GM19035 (cell line): ENCODE results near the gene ZDHHC12.

ENCODE experiments used
- ATAC-seq: cut with Tn5 transposase; IDR thresholded peaks from one replicate; pipeline ENCODE4 v1.9.1; 2021; ENCODE audit not compliant: unreplicated experiment

ZDHHC12 gene

DNA sequence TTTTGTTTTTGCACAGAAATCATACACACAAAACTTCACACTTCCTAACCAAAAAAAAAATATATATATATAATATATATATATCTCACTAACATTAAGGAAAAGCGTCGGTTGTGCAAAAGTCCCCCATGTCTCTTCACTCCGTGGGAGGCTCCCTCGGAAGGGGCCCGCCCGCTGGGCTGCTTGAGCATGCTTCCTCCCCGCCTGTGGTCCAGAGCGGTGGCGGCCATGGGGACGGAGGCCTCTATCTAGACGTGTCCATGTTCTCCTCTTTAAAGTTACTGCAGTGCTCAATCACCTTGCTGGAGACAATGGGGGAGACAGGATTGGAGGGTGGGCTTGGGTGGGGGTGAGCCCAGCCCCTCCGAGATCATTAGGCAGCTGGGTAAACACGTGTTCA is 7.2 kb upstream of the ZDHHC12 start:
- no peak for ATAC-seq

DNA sequence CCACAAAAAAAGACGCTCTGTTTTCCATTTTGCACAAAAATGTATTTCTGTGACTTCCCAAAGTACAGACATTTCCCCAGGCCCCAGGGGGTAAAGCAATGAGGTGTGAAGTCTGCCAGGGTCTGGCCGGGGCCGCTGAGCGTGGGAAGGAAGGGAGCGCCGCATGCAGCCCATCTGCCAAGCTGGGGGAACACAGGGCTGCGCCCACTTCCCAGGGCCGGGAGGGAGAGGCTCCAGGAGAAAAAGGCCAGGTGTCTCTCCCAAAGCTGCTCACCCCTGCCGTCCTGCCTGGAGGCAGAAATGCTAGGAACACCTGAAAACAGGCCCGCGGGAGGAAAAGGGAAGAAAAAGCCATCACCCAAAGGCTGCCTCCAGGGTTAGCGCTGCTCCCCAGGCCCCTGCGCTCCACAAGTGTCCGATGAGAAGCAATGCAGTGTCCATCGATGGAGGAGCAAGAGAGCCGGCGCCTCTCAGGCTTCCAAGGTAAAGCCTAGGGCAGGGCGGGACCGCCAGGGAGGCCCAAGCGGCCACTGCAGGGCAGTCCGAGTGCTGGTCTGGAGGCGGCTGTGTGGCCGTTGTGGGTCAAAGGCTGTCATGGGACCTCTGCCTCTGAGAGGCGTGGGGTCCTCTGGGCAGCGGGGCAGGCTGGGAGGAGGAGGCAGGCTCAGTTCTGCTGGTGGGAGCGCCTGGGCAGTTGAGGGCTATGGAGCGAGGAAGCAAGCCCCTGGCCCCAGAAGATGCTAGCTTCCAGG is 6.0 kb upstream of the ZDHHC12 start:
- ATAC-seq, result no peak

DNA sequence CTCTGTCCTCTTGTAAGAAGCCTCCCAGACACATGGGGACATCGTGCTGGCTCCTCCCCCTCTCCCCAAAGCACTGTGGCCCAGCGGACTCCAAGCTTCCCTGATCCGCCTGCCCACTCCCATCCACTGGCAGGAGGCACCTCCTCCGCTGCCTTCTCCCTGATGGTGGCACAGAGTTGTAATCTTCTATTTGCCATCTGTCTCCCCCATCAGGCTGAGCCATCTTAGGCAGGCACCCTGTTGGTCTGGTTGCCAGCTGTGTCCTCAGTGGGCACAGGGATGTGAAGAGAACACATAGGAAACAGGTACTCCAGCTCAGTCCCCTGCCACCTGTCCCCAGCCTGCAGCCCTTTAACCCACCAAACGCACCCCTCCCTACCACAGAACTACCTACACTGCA is 5.4 kb upstream of the ZDHHC12 start:
- ATAC-seq, result no peak

GRCh38 chr9:128728298-128728697 is 4.4 kb upstream of the ZDHHC12 start:
- ATAC-seq, result no peak

GRCh38 chr9:128727640-128728248 is 3.8 kb upstream of the ZDHHC12 start:
- ATAC-seq, result no peak

DNA sequence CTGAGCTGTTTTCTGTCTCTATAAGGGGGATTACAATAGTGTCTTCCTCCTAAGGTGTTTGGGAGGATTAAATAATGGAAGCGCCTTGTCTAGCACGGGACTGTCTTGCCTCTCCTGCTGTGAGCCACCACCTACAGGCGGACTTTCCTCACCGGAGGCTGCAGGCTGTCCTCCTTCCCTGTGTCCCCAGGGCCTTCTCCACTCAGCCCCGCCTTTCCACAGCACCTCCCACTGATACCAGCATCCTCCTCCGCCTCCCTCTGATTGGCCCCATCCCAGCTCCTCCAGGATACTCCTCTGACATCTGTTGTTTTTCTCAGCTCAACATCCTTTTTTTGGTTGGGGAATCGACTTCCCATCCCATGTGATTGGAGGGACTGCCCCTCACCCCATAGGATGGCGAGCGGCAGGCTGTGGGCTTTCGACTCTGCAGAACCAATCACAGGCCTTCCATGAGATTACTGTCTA is 851 bp upstream of the ZDHHC12 start:
- ATAC-seq, result peak; percentile 4

- ATAC-seq, result no peak
Observed at GRCh38 chr9:128723352-128723865, 518 bp downstream of the ZDHHC12 start.

GRCh38 chr9:128722380-128723351 is 1.3 kb downstream of the ZDHHC12 start:
- ATAC-seq, result no peak

DNA sequence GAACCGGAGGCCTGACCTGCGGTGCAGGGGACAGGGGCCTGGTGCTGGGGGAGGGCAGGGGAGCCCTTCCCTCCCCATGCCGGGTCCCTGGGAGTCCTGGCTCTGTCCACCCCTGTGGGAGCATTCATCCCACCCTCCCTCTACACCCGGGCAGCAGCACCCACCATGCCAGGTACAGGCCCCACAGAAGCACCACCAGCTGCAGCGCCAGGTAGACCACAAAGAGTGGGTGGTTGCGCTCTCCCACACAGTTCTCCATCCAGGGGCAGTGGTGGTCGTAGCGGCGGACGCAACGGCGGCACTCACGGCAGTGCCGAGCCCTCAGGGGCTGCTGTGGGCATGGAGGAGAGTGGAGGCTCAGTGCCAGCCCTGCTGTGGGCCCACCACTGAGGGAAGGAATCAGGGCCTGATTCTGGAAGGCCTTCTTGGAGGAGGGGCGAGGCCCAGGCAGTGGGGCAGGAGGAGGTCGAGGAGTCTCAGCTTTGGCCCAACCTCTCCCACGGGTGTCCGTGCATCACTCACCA is 2.4 kb downstream of the ZDHHC12 start:
- ATAC-seq, result no peak

DNA sequence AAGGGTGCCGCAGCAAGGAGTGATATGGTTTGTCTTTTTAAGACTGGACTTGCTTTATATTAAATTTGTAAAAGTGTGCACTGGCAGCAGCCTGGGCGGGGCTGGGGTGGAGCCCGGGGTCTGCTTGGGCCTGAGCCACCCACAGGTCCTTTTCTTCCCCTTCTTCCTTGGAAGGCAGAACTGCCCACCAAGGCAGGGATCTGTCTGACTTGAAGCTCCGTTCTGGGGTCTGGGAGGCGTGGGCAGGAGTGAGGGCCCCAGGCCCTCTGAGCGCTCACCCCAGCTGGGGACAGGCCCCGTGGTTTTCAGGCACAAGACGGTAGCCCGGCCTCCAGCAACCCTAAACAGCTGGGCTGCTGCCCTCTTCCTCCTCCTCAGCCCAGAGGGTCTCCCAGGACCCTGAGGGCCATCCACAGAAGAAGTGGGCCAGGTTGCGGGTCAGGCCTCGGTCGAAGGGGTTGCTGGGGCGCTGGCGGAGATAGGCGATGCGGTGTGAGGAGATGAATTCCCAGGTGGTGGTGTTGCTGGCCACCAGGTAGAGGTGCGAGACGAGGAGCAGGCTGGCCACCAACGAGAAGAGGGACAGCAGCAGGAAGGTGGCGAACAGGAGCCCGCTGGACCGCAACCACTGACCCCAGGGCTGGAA is 3.0 kb downstream of the ZDHHC12 start:
- ATAC-seq, result no peak

GRCh38 chr9:128719919-128720605 is 3.9 kb downstream of the ZDHHC12 start:
- no peak for ATAC-seq

GRCh38 chr9:128718475-128718874 is 5.5 kb downstream of the ZDHHC12 start:
- no peak for ATAC-seq

DNA sequence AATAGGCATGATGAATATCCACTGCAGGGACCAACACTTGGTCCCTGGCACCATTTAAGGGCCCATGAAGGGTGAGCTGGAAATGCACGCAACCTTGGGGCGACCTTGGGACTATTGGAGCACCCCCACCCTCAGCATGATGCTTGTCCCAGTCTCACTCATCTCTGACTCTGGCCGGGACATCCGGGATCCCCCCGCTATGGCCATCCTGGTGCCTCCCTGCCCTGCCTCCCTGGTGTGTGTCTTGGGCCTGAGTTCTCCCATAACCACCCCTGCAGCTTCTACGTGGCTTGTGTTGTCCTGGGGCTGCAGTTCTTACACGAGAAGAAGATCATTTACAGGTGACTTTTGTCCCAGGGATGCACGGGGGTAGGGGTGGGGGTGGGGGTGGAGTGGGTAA is 5.9 kb downstream of the ZDHHC12 start:
- no peak for ATAC-seq

DNA sequence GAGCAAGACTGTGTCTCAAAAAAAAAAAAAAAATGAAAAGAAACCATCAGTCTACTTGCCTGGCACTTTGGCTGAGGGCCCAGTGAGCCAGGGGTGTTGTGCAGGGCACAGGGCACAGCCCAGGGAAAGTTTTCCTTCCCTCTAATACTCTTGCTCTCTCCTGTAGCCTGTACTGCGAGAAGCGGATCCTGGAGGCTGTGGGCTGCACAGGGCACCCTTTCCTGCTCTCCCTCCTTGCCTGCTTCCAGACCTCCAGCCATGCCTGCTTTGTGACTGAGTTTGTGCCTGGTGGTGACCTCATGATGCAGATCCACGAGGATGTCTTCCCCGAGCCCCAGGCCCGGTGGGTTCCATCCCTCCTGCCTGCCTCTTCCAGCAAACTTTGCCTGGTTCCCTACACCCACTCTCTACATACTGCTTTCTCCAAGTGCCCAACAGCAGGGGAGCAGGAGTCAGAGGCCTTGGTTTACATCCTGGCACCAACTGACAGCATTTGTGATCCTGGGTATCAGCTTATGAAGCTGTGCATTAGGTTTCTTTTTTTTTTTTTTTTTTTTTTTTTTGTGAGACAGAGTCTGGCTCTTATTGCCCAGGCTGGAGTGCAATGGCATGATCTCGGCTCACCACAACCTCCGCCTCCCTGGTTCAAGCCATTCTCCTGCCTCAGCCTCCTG is 7.2 kb downstream of the ZDHHC12 start:
- no peak for ATAC-seq

DNA sequence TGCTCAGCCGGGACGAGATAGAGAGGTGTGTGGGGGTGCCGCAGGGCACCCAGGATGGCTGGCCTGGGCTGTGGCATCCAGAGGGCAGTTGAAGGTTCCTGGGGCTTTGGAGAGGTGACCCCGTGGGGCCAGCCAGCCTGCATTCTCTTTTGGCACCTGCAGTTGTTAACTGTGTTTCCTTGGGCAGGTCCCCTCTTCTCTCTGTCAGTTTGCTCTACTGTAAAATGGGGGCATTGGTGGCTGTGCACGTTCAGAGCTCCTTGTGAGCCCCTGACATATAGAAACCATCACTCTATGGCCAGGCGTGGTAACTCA is 8.5 kb downstream of the ZDHHC12 start:
- no peak for ATAC-seq

DNA sequence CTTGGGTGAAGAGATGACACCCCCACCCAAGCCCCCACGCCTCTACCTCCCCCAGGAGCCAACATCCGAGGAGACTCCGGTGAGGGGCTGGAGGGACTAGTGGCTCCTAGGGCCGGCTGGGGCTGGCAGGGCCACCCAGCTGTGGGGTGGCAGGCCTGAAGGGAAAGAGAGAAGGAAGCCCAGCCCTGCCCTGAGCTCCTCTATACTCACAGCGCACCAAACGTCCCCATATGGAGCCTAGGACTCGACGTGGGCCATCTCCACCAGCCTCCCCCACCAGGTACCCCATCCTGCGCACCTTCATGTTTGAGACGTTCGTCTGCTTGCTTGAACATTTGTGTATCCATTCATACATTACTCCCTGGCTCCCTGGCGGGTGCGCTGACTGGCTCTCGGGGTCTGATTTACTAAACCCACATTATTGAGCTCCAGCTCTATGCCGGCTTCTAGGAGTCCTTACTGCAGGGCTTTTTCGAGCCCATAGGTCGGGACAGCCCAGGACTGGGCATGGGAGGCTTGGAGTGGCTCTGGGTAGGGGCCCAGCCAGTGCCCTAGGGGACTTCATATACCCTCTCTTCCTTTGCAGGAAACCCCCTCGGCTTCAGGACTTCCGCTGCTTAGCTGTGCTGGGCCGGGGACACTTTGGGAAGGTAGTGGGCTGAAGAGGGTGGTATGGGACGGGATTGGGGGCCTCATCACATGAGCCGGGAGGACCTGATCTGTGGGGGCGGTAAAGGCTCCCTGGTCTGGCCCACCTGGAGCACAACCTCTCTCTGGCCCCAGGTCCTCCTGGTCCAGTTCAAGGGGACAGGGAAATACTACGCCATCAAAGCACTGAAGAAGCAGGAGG is 9.1 kb downstream of the ZDHHC12 start:
- ATAC-seq, result no peak

DNA sequence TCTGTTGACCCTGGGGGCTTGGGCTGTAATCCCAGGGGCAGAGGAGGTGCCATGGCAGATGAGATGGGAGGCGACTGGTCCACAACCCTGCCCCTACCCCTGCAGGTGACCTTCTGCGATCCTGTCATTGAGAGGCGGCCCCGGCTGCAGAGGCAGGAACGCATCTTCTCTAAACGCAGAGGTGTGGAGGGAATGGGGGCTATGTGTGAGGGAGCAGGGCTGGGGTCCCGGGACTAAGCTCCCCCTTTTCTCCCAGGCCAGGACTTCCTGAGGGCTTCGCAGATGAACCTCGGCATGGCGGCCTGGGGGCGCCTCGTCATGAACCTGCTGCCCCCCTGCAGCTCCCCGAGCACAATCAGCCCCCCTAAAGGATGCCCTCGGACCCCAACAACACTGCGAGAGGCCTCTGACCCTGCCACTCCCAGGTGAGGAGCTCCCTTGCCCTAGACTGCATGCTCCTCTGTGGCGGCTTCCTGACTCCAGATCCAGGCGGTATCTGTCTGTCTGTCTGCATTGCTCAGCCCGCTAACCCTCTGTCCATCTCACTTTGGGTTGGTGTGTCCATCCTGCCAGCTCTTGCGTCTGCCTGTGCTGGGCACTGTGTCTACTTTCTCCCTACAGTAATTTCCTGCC is 9.9 kb downstream of the ZDHHC12 start:
- no peak for ATAC-seq

GRCh38 chr9:128713411-128713780 is 10.5 kb downstream of the ZDHHC12 start:
- no peak for ATAC-seq
